ENCODE results near the gene ITGA11.
A peak's percentile ranks its signal among the peaks of the same experiment; 100 is the strongest.

The ITGA11 gene

GRCh38 chr15:68336516-68336915, 95.4 kb downstream of the ITGA11 start:
- peaks cover 10% of the 10 kb centered on the region in 3 donors for H3K36me3 ChIP-seq
- H3K27me3 ChIP-seq = no peaks in the 10 kb centered on the region
- no peak overlapping the region for H3K4me3 ChIP-seq
- peaks cover 4 to 88% (median 82%) of the 10 kb centered on the region in 4 donors for H3K4me1 ChIP-seq
- peak overlapping the region; percentile 94 to 95 for H3K27ac ChIP-seq
- no peaks in the 10 kb centered on the region for H3K9me3 ChIP-seq
- intact Hi-C loops (cut with DNase I; ENCODE audit: low total_unique reads) = no loop called here
- DNase-seq = no peak
- no peak for TF ChIP-seq CTCF (IDR thresholded peaks at IDR 0.05)

DNA sequence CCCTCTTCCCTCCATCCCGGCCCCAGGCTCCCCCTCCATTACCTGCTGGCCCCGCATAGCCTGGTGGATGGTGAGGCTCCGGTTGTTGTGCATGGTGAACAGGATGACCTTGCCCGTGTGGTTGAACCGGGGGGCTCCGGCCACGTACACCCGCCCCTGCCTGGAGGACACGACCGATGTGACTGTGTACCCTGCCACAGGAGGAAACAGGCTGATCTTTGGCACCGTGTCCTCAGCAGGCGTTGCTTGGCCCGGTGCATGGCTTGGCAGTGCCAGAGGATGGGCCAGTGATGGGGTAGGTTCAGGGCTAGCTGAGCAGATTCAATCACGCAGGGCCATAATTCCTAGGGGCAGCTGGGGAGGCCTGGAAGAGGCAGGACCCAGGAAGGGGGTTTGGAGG, 96.3 kb downstream of the ITGA11 start:
- Histone ChIP-seq H3K4me1 (peaks cover 4 to 80% (median 74%) of the 10 kb centered on the region in 4 donors), H3K4me3 (no peak overlapping the region), H3K36me3 (peaks cover 15 to 19% (median 18%) of the 10 kb centered on the region in 3 donors), H3K27ac (peak overlapping the region; percentile 94 to 95), H3K9me3 (no peaks in the 10 kb centered on the region), H3K27me3 (no peaks in the 10 kb centered on the region)
- intact Hi-C loops (cut with DNase I; ENCODE audit: low total_unique reads) = no loop called here
- no peak for TF ChIP-seq CTCF (IDR thresholded peaks at IDR 0.05)
- DNase-seq = peak; percentile 52 to 86

- TF ChIP-seq CTCF (IDR thresholded peaks at IDR 0.05) = no peak
- intact Hi-C loops (cut with DNase I; ENCODE audit: low total_unique reads) = no loop called here
- no peak overlapping the region for H3K4me3 ChIP-seq
- no peaks in the 10 kb centered on the region for H3K9me3 ChIP-seq
- H3K27me3 ChIP-seq = no peaks in the 10 kb centered on the region
- H3K4me1 ChIP-seq = peaks cover 4 to 76% (median 70%) of the 10 kb centered on the region in 4 donors
- peak; percentile 69 to 92 for DNase-seq
- peak overlapping the region; percentile 94 to 95 for H3K27ac ChIP-seq
- peaks cover 15 to 23% (median 22%) of the 10 kb centered on the region in 3 donors for H3K36me3 ChIP-seq
These were observed 96.7 kb downstream of the ITGA11 start for GRCh38 chr15:68335251-68335650.

DNA sequence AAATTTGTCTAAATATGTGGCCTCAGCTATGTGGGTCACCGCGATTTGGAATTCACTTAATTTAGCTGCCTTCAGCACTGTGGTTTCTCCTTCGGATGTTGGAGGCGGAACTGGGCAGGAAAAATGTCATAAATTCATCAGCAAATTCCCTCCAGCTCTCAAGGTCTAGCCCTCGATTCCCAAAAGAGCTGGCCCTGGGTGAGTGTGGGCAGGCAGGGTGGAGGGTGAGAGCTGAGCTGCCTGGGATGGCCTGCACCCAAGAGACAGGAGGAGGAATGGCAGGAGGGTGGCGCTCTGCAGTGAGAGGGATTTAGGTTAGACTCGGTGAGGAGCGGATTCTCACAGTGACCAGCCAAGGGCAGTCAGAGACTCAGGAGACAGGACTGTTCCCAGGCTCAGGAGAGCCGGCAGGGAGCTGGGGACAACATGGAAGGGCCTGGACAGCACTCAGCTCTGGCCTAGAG, 97.3 kb downstream of the ITGA11 start:
- intact Hi-C loops (cut with DNase I; ENCODE audit: low total_unique reads) = no loop called here
- DNase-seq = peak; percentile 50 to 92
- Histone ChIP-seq H3K4me3 (no peak overlapping the region), H3K4me1 (peaks cover 4 to 70% (median 68%) of the 10 kb centered on the region in 4 donors), H3K27ac (peak overlapping the region; percentile 94 to 95), H3K9me3 (no peaks in the 10 kb centered on the region), H3K36me3 (peaks cover 18 to 27% (median 26%) of the 10 kb centered on the region in 3 donors), H3K27me3 (no peaks in the 10 kb centered on the region)
- TF ChIP-seq CTCF (IDR thresholded peaks at IDR 0.05) = peak; percentile 14 to 23

DNA sequence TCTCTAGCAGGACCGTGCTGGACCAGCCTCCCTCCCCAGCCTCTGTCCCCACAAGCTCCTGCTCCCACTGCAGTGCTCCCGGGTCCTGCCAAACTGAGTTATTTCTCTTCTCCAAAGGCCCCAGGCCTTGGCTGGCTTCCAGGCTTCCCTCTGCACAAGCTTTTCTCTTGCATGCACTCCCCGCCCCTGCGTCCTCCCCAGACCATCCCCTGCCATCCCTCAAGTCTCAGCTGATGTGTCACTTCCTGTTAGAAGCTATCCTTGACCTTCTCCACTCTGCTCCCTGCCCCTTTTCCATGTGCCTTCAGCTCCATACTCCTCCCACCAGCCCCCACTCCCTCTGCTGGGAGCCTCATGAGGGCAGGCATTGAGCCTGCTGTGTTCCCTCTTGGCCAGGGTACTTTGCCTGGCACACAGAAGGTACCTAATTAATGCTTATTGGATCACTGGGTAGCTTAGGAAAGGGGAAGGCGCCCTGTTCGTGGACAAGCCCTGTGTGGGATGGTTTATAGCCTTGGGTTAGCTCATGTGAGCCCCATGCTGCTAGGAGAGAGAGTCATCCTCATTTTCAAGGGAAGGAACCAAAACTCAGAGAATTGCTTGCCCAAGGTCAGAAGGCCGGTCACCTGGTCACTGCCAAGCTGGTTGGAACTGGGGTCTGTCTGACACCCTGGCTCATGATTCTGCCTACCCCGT, 98.0 kb downstream of the ITGA11 start:
- DNase-seq = peak; percentile 52 to 80
- H3K4me1 ChIP-seq = peaks cover 4 to 62% (median 61%) of the 10 kb centered on the region in 4 donors

More for the DNA sequence above, 98.0 kb downstream of the ITGA11 start:
- Histone ChIP-seq H3K4me3 (no peak overlapping the region), H3K36me3 (peaks cover 21 to 35% (median 29%) of the 10 kb centered on the region in 3 donors), H3K27ac (peak overlapping the region; percentile 94 to 95), H3K27me3 (no peaks in the 10 kb centered on the region), H3K9me3 (no peaks in the 10 kb centered on the region)
- intact Hi-C loops (cut with DNase I; ENCODE audit: low total_unique reads) = no loop called here
- TF ChIP-seq CTCF (IDR thresholded peaks at IDR 0.05) = no peak

Measured in tibial artery (tissue), 4 donors.